ENCODE measurements around the gene OTOP3. TPM values are rescaled to one million over a fixed set of nuclear protein-coding genes. Genes with fewer than 3 reads are reported as not detected.
A peak's percentile ranks its signal among the peaks of the same experiment; 100 is the strongest.

The OTOP3 gene
- total RNA-seq, 1 donor from 2014 or later = 0.57 TPM

- Mint-ChIP-seq H3K27me3 (no peaks in the 10 kb centered on the region), H3K36me3 (ENCODE audit: insufficient read depth) (peaks cover 13% of the 10 kb centered on the region), H3K4me3 (ENCODE audit: low read depth) (no peak overlapping the region), H3K27ac (no peak overlapping the region), H3K4me1 (ENCODE audit: low read depth) (peaks cover 8% of the 10 kb centered on the region), H3K9me3 (ENCODE audit: low read depth) (no peaks in the 10 kb centered on the region)
- no peak for DNase-seq (ENCODE audit: low spot score, unreplicated experiment)
- TF ChIP-seq, protein P1, sequence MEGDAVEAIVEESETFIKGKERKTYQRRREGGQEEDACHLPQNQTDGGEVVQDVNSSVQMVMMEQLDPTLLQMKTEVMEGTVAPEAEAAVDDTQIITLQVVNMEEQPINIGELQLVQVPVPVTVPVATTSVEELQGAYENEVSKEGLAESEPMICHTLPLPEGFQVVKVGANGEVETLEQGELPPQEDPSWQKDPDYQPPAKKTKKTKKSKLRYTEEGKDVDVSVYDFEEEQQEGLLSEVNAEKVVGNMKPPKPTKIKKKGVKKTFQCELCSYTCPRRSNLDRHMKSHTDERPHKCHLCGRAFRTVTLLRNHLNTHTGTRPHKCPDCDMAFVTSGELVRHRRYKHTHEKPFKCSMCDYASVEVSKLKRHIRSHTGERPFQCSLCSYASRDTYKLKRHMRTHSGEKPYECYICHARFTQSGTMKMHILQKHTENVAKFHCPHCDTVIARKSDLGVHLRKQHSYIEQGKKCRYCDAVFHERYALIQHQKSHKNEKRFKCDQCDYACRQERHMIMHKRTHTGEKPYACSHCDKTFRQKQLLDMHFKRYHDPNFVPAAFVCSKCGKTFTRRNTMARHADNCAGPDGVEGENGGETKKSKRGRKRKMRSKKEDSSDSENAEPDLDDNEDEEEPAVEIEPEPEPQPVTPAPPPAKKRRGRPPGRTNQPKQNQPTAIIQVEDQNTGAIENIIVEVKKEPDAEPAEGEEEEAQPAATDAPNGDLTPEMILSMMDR (IDR thresholded peaks at IDR 0.05; ENCODE audit: unreplicated experiment) = no peak
Observed at GRCh38 chr17:74954115-74954514, 18.4 kb downstream of the OTOP3 start.

DNA sequence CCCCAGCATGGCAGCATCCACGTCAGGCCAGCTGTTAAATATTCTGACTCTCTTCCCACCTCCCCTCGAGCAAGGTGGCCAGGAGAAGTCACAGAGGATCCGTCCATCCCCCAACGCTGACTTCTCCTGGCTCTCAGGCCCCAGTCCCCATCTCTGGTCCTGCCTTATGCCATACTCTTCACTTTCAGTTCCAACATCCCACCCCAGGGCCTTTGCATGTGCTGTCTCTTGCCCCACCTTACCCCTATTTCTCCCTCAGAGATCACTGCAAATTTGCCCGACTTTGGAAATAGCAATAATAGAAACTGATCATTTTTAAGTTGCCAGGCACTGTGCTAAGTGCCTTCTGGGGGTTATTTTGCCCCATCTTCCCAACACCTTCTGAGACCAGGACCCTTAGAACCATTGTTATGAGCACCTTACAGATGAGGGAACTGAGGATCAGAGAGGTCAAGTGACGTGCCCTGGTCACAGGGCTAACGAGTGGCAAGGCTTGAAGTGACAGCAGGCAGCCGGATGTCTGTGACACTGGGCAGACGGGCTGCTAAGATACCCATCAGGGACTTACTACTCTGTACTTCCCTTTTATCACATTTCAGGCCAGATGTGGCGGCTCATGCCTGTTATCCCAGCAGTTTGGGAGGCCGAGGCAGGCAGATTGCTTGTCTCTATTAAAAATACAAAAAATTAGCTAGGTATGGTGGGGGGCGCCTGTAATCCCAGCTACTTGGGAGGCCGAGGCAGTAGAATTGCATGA, 19.1 kb downstream of the OTOP3 start:
- Mint-ChIP-seq H3K27me3 (no peaks in the 10 kb centered on the region), H3K27ac (no peak overlapping the region), H3K9me3 (ENCODE audit: low read depth) (no peaks in the 10 kb centered on the region), H3K4me1 (ENCODE audit: low read depth) (peaks cover 7% of the 10 kb centered on the region), H3K4me3 (ENCODE audit: low read depth) (no peak overlapping the region), H3K36me3 (ENCODE audit: insufficient read depth) (peaks cover 16% of the 10 kb centered on the region)
- TF ChIP-seq, protein P1 (IDR thresholded peaks at IDR 0.05; ENCODE audit: unreplicated experiment) = no peak
- no peak for DNase-seq (ENCODE audit: low spot score, unreplicated experiment)

GRCh38 chr17:74956093-74956492, 20.4 kb downstream of the OTOP3 start:
- Mint-ChIP-seq H3K27me3 (no peaks in the 10 kb centered on the region), H3K36me3 (ENCODE audit: insufficient read depth) (peaks cover 17% of the 10 kb centered on the region), H3K4me1 (ENCODE audit: low read depth) (no peaks in the 10 kb centered on the region), H3K4me3 (ENCODE audit: low read depth) (no peak overlapping the region), H3K27ac (no peak overlapping the region), H3K9me3 (ENCODE audit: low read depth) (no peaks in the 10 kb centered on the region)
- TF ChIP-seq, protein P1 (IDR thresholded peaks at IDR 0.05; ENCODE audit: unreplicated experiment) = no peak
- no peak for DNase-seq (ENCODE audit: low spot score, unreplicated experiment)

DNA sequence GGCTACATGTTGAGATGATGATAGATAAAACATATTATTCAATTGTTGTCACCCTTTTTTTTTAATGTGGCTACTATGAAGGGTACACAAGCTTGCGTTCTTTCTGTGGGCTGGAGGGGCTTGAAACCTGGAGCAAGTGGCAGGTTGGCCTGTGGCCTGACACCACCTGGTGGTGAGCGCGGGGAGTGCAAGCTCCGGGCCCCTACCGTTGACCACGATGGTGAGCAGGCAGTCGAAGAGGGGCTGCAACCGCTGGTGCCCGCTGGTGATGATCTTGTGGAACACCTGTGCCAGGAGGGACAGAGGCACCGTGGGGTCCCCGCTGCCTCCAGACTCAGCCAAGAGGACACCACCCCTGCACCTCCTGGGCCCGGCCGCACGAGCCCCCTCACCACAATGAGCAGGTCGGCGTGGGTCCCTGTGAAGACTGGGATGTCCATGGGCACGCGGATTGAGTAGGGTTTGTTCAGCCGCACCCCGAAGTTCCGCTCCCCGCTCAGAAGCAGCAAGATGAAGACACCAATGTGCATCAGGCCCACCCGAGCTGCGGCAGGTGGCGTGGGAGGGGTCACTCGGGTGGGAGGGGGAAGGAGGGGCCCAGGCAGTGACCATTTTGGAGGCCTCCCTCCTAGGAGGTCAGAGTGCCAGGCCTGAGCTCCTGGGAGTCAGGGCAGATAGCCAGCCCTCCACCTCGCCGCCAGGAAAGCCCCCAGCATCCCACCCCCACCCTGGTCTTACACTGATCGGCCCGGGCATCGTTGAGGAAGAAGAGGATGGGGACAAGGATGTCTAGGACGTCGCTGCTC, 22.4 kb downstream of the OTOP3 start:
- peak; percentile 87 for DNase-seq (ENCODE audit: low spot score, unreplicated experiment)
- peak overlapping the region; percentile 20 for H3K27ac Mint-ChIP-seq
- TF ChIP-seq, protein P1 (IDR thresholded peaks at IDR 0.05; ENCODE audit: unreplicated experiment) = peak; percentile 86
- no peaks in the 10 kb centered on the region for H3K9me3 Mint-ChIP-seq (ENCODE audit: low read depth)
- H3K27me3 Mint-ChIP-seq = no peaks in the 10 kb centered on the region
- H3K4me3 Mint-ChIP-seq (ENCODE audit: low read depth) = no peak overlapping the region
- no peaks in the 10 kb centered on the region for H3K4me1 Mint-ChIP-seq (ENCODE audit: low read depth)
- peaks cover 16% of the 10 kb centered on the region for H3K36me3 Mint-ChIP-seq (ENCODE audit: insufficient read depth)

DNA sequence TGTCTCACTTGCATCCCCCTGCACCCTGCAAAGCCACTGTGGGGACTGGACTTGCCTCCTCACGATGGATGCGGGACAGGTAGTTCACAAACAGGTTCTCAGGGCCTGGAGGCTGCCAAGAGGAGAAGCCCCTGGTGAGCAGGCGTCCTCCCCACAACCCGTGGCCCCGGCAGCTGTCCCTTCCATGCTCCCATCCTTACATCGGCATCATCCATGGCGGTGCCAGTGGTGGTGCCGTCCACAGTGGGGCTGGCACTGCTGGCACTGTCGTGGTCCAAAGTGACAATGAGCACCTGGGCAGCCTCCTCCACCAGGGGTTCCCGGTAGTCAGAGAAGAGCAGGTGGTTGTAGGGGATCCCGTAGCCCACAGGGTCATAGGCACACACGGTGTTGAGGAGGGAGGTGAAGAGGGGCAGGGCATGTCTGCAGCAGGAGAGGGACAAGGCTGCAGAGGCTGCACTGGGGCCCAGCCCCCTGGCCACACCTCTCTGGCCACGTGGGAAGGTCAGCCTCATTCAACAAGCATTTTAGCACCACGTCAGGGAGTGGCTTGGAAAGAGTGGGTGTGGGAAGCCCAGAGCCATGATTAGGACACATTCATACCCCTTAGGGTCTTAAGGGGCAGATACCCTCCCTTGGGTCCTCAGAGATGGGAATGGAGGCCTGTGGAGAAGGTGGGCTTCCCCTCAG, 24.3 kb downstream of the OTOP3 start:
- no peak overlapping the region for H3K27ac Mint-ChIP-seq
- H3K27me3 Mint-ChIP-seq = no peaks in the 10 kb centered on the region
- TF ChIP-seq, protein P1 (IDR thresholded peaks at IDR 0.05; ENCODE audit: unreplicated experiment) = no peak
- no peak for DNase-seq (ENCODE audit: low spot score, unreplicated experiment)
- no peaks in the 10 kb centered on the region for H3K9me3 Mint-ChIP-seq (ENCODE audit: low read depth)
- H3K4me3 Mint-ChIP-seq (ENCODE audit: low read depth) = no peak overlapping the region
- H3K4me1 Mint-ChIP-seq (ENCODE audit: low read depth) = no peaks in the 10 kb centered on the region
- peaks cover 12% of the 10 kb centered on the region for H3K36me3 Mint-ChIP-seq (ENCODE audit: insufficient read depth)
